Measurements from ENCODE around the gene PDZRN3. TPM values are rescaled to one million over a fixed set of nuclear protein-coding genes. Genes with fewer than 3 reads are reported as not detected.
A peak's percentile ranks its signal among the peaks of the same experiment; 100 is the strongest.

PDZRN3 gene
- total and polyA plus RNA-seq, 11 donors, result 30.2 to 163 (median 76.7) TPM

- Histone ChIP-seq H3K27me3 (no peaks in the 10 kb centered on the region), H3K9me3 (no peaks in the 10 kb centered on the region), H3K4me1 (peaks cover 0 to 88% (median 32%) of the 10 kb centered on the region in 12 donors), H3K4me3 (peak overlapping the region in 2 of 12 donors; percentile 10 to 12), H3K36me3 (peaks cover 0 to 4% (median 0%) of the 10 kb centered on the region in 9 donors), H3K27ac (peak overlapping the region; percentile 43 to 87 (median 72))
- TF ChIP-seq CTCF (IDR thresholded peaks at IDR 0.05) (no peak), POLR2A (IDR thresholded peaks at IDR 0.05) (no peak)
- WGBS, 4 donors, result 42 to 55% (median 48%) methylated on average over 5 of the region's 5 CpGs
- DNase-seq (no peak), ATAC-seq (peak; percentile 78 to 87 (median 83))
- intact Hi-C loops (cut with DNase I), result loop anchor here in 1 of 10 donors (5.0 kb wide), 1 partner anchor 37 kb away; no protein-coding TSS in a partner anchor
Measured at GRCh38 chr3:73609315-73609641, 15.5 kb downstream of the PDZRN3 start.

- H3K4me1 ChIP-seq, result peaks cover 0 to 88% (median 33%) of the 10 kb centered on the region in 12 donors
- DNase-seq, result no peak
- 52 to 61% (median 56%) methylated on average over 12 of the region's 12 CpGs for WGBS, 4 donors
- no peak for ATAC-seq
- peaks cover 0 to 4% (median 0%) of the 10 kb centered on the region in 9 donors for H3K36me3 ChIP-seq
- no peaks in the 10 kb centered on the region for H3K9me3 ChIP-seq
- TF ChIP-seq POLR2A (IDR thresholded peaks at IDR 0.05), result no peak
- no peak for TF ChIP-seq CTCF (IDR thresholded peaks at IDR 0.05)
- intact Hi-C loops (cut with DNase I), result loop anchor here in 1 of 10 donors (5.0 kb wide), 1 partner anchor 36 kb away; no protein-coding TSS in a partner anchor
- H3K4me3 ChIP-seq, result peak overlapping the region in 3 of 12 donors; percentile 7 to 12 (median 10)
- no peaks in the 10 kb centered on the region for H3K27me3 ChIP-seq
- peak overlapping the region; percentile 43 to 87 (median 72) for H3K27ac ChIP-seq
Measured at GRCh38 chr3:73608456-73609314, 16.1 kb downstream of the PDZRN3 start.

- intact Hi-C loops (cut with DNase I), result loop anchor here in 1 of 10 donors (5.0 kb wide), 1 partner anchor 34 kb away; no protein-coding TSS in a partner anchor
- peak overlapping the region in 3 of 12 donors; percentile 2 to 77 (median 57) for H3K27ac ChIP-seq
- no peaks in the 10 kb centered on the region for H3K27me3 ChIP-seq
- no peak overlapping the region for H3K4me3 ChIP-seq
- ATAC-seq, result no peak
- no peak for DNase-seq
- TF ChIP-seq POLR2A (IDR thresholded peaks at IDR 0.05) (no peak), CTCF (IDR thresholded peaks at IDR 0.05) (no peak)
- H3K36me3 ChIP-seq, result peaks cover 0 to 4% (median 0%) of the 10 kb centered on the region in 9 donors
- peaks cover 0 to 92% (median 41%) of the 10 kb centered on the region in 12 donors for H3K4me1 ChIP-seq
- no peaks in the 10 kb centered on the region for H3K9me3 ChIP-seq
Measured at GRCh38 chr3:73605861-73606260, 18.9 kb downstream of the PDZRN3 start.

- TF ChIP-seq CTCF (IDR thresholded peaks at IDR 0.05) (no peak), POLR2A (IDR thresholded peaks at IDR 0.05) (no peak)
- no peaks in the 10 kb centered on the region for H3K9me3 ChIP-seq
- H3K27me3 ChIP-seq, result no peaks in the 10 kb centered on the region
- no peak for DNase-seq
- H3K4me3 ChIP-seq, result no peak overlapping the region
- peaks cover 0 to 92% (median 42%) of the 10 kb centered on the region in 12 donors for H3K4me1 ChIP-seq
- H3K36me3 ChIP-seq, result peaks cover 0 to 4% (median 0%) of the 10 kb centered on the region in 9 donors
- no peak for ATAC-seq
- intact Hi-C loops (cut with DNase I), result loop anchor here in 1 of 10 donors (5.0 kb wide), 1 partner anchor 33 kb away; no protein-coding TSS in a partner anchor
- WGBS, 4 donors, result 13 to 31% (median 26%) methylated on average over 1 of the region's 1 CpG
- H3K27ac ChIP-seq, result peak overlapping the region in 2 of 12 donors; percentile 2 to 59
Measured at GRCh38 chr3:73605412-73605811, 19.3 kb downstream of the PDZRN3 start.

Measured in heart left ventricle (tissue), 16 donors.